D721Med (cell line): ENCODE data around the gene MASTL.

Experiments used
- DNase-seq: peaks from one replicate; pipeline ENCODE4 v3.0.0; 2011; ENCODE audit warnings: low spot score; ENCODE audit not compliant: insufficient read length
- FAIRE-seq: peaks from 2 replicates; lab custom pipeline; 2011; peaks lifted over from hg19 to GRCh38; lab: Jason Lieb, UNC
- CTCF ChIP-seq: IDR thresholded peaks from 2 replicates; pipeline ENCODE4 v1.5.1; 2012; ENCODE audit warnings: mild to moderate bottlenecking, control low read depth; ENCODE audit not compliant: insufficient read depth; ENCODE audit errors: missing control alignments

Gene MASTL

GRCh38 chr10:27188259-27188658, 33.1 kb downstream of the MASTL start:
- DNase-seq (no peak), FAIRE-seq (no peak)
- no peak for TF ChIP-seq CTCF

GRCh38 chr10:27188897-27189296, 33.7 kb downstream of the MASTL start:
- DNase-seq (no peak), FAIRE-seq (no peak)
- TF ChIP-seq CTCF: no peak

- DNase-seq (no peak), FAIRE-seq (no peak)
- no peak for TF ChIP-seq CTCF
These were observed 35.4 kb downstream of the MASTL start for GRCh38 chr10:27190508-27190907.

GRCh38 chr10:27192284-27192683, 37.1 kb downstream of the MASTL start:
- TF ChIP-seq CTCF: no peak
- FAIRE-seq (no peak), DNase-seq (no peak)

- FAIRE-seq (peak; percentile 94), DNase-seq (no peak)
- no peak for TF ChIP-seq CTCF
These were observed 42.9 kb downstream of the MASTL start for GRCh38 chr10:27197980-27198620.

- DNase-seq: no peak
- FAIRE-seq: no peak
These were observed 48.7 kb downstream of the MASTL start for GRCh38 chr10:27203806-27204205.

More at GRCh38 chr10:27203806-27204205, 48.7 kb downstream of the MASTL start:
- TF ChIP-seq CTCF: no peak
